ENCODE data around the gene POLE3. TPM values are rescaled to one million over a fixed set of nuclear protein-coding genes. Genes with fewer than 3 reads are reported as not detected.

POLE3 gene
- total RNA-seq, 1 donor from 2014 or later = 42.4 TPM

Other genes starting within 250 kb of the POLE3 start
- 17.8 TPM for gene FKBP15, start 189.4 kb downstream of the POLE3 start, total RNA-seq (ENCODE audit: insufficient read depth, low replicate concordance)
- 11.8 TPM for gene SLC31A1, start 189.1 kb downstream of the POLE3 start, total RNA-seq (ENCODE audit: insufficient read depth, low replicate concordance)
- 35.2 TPM for gene CDC26, start 135.1 kb downstream of the POLE3 start, total RNA-seq (ENCODE audit: insufficient read depth, low replicate concordance)
- 26.0 TPM for gene PRPF4, start 135.0 kb downstream of the POLE3 start, total RNA-seq (ENCODE audit: insufficient read depth, low replicate concordance)
- gene RNF183, start 107.3 kb downstream of the POLE3 start, total RNA-seq (ENCODE audit: insufficient read depth, low replicate concordance) = 3.4 TPM
- 3.1 TPM for gene WDR31, start 70.4 kb downstream of the POLE3 start, total RNA-seq (ENCODE audit: insufficient read depth, low replicate concordance)
- gene BSPRY, start 61.1 kb downstream of the POLE3 start, total RNA-seq (ENCODE audit: insufficient read depth, low replicate concordance) = 2.6 TPM
- 12.5 TPM for gene HDHD3, start 33.7 kb downstream of the POLE3 start, total RNA-seq (ENCODE audit: insufficient read depth, low replicate concordance)
- 28.6 TPM for gene ALAD, start 9.4 kb downstream of the POLE3 start, total RNA-seq (ENCODE audit: insufficient read depth, low replicate concordance)
- 1.4 TPM for gene C9orf43, start 72 bp upstream of the POLE3 start, total RNA-seq (ENCODE audit: insufficient read depth, low replicate concordance)
- 42.1 TPM for gene RGS3, start 53.1 kb upstream of the POLE3 start, total RNA-seq (ENCODE audit: insufficient read depth, low replicate concordance)

Data from umbilical cord (tissue), 1 donor.